HEK293 (cell line): Measurements from ENCODE around the gene CTSA.

Experiments used
- BCL11B ChIP-seq: fragments of 450-650 bp; formaldehyde crosslinking; IDR thresholded peaks from 2 replicates; pipeline ENCODE4 v1.5.1; 2016; ENCODE audit warnings: low read depth, missing biosample characterization, missing genetic modification characterization
- CTCF ChIP-seq: fragments of 450-650 bp; formaldehyde crosslinking; IDR thresholded peaks from 2 replicates; pipeline ENCODE4 v1.5.1; 2016; ENCODE audit warnings: missing biosample characterization, missing genetic modification characterization
- PRDM10 ChIP-seq: fragments of 450-650 bp; formaldehyde crosslinking; IDR thresholded peaks from 2 replicates; pipeline ENCODE4 v1.5.1; 2016; ENCODE audit warnings: missing biosample characterization, missing genetic modification characterization
- REPIN1 ChIP-seq: fragments of 450-650 bp; formaldehyde crosslinking; IDR thresholded peaks from 2 replicates; pipeline ENCODE4 v1.5.1; 2017; ENCODE audit warnings: missing biosample characterization, missing genetic modification characterization, low read depth
- SP7 ChIP-seq: fragments of 450-650 bp; formaldehyde crosslinking; IDR thresholded peaks from 2 replicates; pipeline ENCODE4 v1.5.1; 2016; ENCODE audit warnings: missing biosample characterization, missing genetic modification characterization
- ZBTB26 ChIP-seq: fragments of 450-650 bp; formaldehyde crosslinking; optimal IDR thresholded peaks from 2 replicates; pipeline ENCODE3; 2016; ENCODE audit warnings: missing biosample characterization, mild to moderate bottlenecking, missing genetic modification characterization
- ZFHX2 ChIP-seq: fragments of 450-650 bp; formaldehyde crosslinking; conservative IDR thresholded peaks from 2 replicates; pipeline ENCODE4 v1.5.1; 2016; ENCODE audit warnings: missing biosample characterization, missing genetic modification characterization
- ZNF121 ChIP-seq: fragments of 450-650 bp; formaldehyde crosslinking; IDR thresholded peaks from 2 replicates; pipeline ENCODE4 v1.5.1; 2016; ENCODE audit warnings: missing biosample characterization, missing genetic modification characterization
- ZNF146 ChIP-seq: fragments of 450-650 bp; formaldehyde crosslinking; IDR thresholded peaks from 2 replicates; pipeline ENCODE4 v1.5.1; 2016; ENCODE audit warnings: missing biosample characterization, missing genetic modification characterization
- ZNF19 ChIP-seq: fragments of 450-650 bp; formaldehyde crosslinking; IDR thresholded peaks from 2 replicates; pipeline ENCODE4; 2016; ENCODE audit warnings: missing biosample characterization, missing genetic modification characterization, low read depth
- ZNF274 ChIP-seq, 2 experiments: fragments of 200-500 bp in 1 of 2; fragments of 450-650 bp in 1 of 2; sonication (Bioruptor generic) in 1 of 2; formaldehyde crosslinking in 1 of 2; IDR thresholded peaks; 2 replicates each; pipeline versions ENCODE4 v1.5.1 to v1.6.1; 2014 to 2016; ENCODE audit warnings: borderline replicate concordance in 1 of 2, inconsistent platforms in 1 of 2, low read length in 1 of 2, missing biosample characterization in 1 of 2, missing genetic modification characterization in 1 of 2
- ZNF280D ChIP-seq: fragments of 450-650 bp; formaldehyde crosslinking; IDR thresholded peaks from 2 replicates; pipeline ENCODE4 v1.5.1; 2016; ENCODE audit warnings: missing biosample characterization, missing genetic modification characterization
- ZNF350 ChIP-seq: fragments of 450-650 bp; formaldehyde crosslinking; IDR thresholded peaks from 2 replicates; pipeline ENCODE4 v1.5.0; 2017; ENCODE audit warnings: missing biosample characterization, mild to moderate bottlenecking, missing genetic modification characterization
- ZNF394 ChIP-seq: fragments of 450-650 bp; formaldehyde crosslinking; IDR thresholded peaks from 2 replicates; pipeline ENCODE4 v1.5.1; 2016; ENCODE audit warnings: missing biosample characterization, missing genetic modification characterization, mild to moderate bottlenecking, moderate library complexity, borderline replicate concordance
- ZNF48 ChIP-seq: fragments of 450-650 bp; formaldehyde crosslinking; IDR thresholded peaks from 2 replicates; pipeline ENCODE4 v1.5.1; 2016; ENCODE audit warnings: missing biosample characterization, missing genetic modification characterization
- ZNF529 ChIP-seq: fragments of 450-650 bp; formaldehyde crosslinking; IDR thresholded peaks from 2 replicates; pipeline ENCODE4 v1.5.1; 2017; ENCODE audit warnings: missing genetic modification characterization, missing biosample characterization; ENCODE audit not compliant: insufficient replicate concordance
- ZNF624 ChIP-seq: fragments of 450-650 bp; formaldehyde crosslinking; IDR thresholded peaks from 2 replicates; pipeline ENCODE4 v1.5.1; 2017; ENCODE audit warnings: missing biosample characterization, missing genetic modification characterization
- ZNF747 ChIP-seq: fragments of 450-650 bp; formaldehyde crosslinking; IDR thresholded peaks from 2 replicates; pipeline ENCODE4 v1.5.1; 2016; ENCODE audit warnings: missing biosample characterization, missing genetic modification characterization
- ZNF76 ChIP-seq: fragments of 450-650 bp; formaldehyde crosslinking; IDR thresholded peaks from 2 replicates; pipeline ENCODE4; 2016; ENCODE audit warnings: low read depth, missing biosample characterization, missing genetic modification characterization, borderline replicate concordance
- ZNF792 ChIP-seq: fragments of 450-650 bp; formaldehyde crosslinking; IDR thresholded peaks from 2 replicates; pipeline ENCODE4 v1.5.1; 2016; ENCODE audit warnings: missing biosample characterization, missing genetic modification characterization
- TF ChIP-seq, protein P1 (sequence below): fragments of 450-650 bp; formaldehyde crosslinking; IDR thresholded peaks from 2 replicates; pipeline ENCODE4 v1.5.1; 2016; ENCODE audit warnings: missing biosample characterization, missing genetic modification characterization, low read depth
- TF ChIP-seq, protein P2 (sequence below): fragments of 450-650 bp; formaldehyde crosslinking; IDR thresholded peaks from 2 replicates; pipeline ENCODE4 v1.5.1; 2016; ENCODE audit warnings: missing biosample characterization, missing genetic modification characterization
- TF ChIP-seq, protein P3 (sequence below): fragments of 450-650 bp; formaldehyde crosslinking; IDR thresholded peaks from 2 replicates; pipeline ENCODE4; 2016; ENCODE audit warnings: missing biosample characterization, missing genetic modification characterization
- TF ChIP-seq, protein P4 (sequence below): fragments of 450-650 bp; formaldehyde crosslinking; IDR thresholded peaks from 2 replicates; pipeline ENCODE4 v1.5.1; 2016; ENCODE audit warnings: missing biosample characterization, missing genetic modification characterization

CTSA gene

GRCh38 chr20:45935416-45936046, 44.4 kb downstream of the CTSA start (continued):
- no peak for TF ChIP-seq BCL11B
- no peak for TF ChIP-seq ZNF792 (tag by site-specific recombination)
- TF ChIP-seq ZNF280D (tag by site-specific recombination) = no peak
- TF ChIP-seq ZNF624 (tag by site-specific recombination) = no peak
- TF ChIP-seq ZNF121 (tag by site-specific recombination) = no peak
- TF ChIP-seq, protein P1, sequence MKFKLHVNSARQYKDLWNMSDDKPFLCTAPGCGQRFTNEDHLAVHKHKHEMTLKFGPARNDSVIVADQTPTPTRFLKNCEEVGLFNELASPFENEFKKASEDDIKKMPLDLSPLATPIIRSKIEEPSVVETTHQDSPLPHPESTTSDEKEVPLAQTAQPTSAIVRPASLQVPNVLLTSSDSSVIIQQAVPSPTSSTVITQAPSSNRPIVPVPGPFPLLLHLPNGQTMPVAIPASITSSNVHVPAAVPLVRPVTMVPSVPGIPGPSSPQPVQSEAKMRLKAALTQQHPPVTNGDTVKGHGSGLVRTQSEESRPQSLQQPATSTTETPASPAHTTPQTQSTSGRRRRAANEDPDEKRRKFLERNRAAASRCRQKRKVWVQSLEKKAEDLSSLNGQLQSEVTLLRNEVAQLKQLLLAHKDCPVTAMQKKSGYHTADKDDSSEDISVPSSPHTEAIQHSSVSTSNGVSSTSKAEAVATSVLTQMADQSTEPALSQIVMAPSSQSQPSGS (tag by site-specific recombination) = no peak
- TF ChIP-seq ZNF76 (tag by site-specific recombination) = no peak
- no peak for TF ChIP-seq ZNF274 (IDR thresholded peaks at IDR 0.05; ENCODE audit: low read length)
- TF ChIP-seq ZNF274 (tag by site-specific recombination; IDR thresholded peaks at IDR 0.05; ENCODE audit: borderline replicate concordance) = no peak
- TF ChIP-seq ZNF529 = no peak
- peak; percentile 60 for TF ChIP-seq PRDM10 (tag by site-specific recombination)
- no peak for TF ChIP-seq CTCF (tag by site-specific recombination)
- TF ChIP-seq, protein P2, sequence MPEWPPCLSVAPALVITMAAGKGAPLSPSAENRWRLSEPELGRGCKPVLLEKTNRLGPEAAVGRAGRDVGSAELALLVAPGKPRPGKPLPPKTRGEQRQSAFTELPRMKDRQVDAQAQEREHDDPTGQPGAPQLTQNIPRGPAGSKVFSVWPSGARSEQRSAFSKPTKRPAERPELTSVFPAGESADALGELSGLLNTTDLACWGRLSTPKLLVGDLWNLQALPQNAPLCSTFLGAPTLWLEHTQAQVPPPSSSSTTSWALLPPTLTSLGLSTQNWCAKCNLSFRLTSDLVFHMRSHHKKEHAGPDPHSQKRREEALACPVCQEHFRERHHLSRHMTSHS (tag by site-specific recombination) = no peak
- peak; percentile 12; the same call in 1 of the 2 replicates for TF ChIP-seq SP7 (tag by site-specific recombination)
- TF ChIP-seq ZFHX2 (tag by site-specific recombination) = no peak
- TF ChIP-seq ZNF394 (tag by site-specific recombination) = no peak
- TF ChIP-seq ZNF350 (tag by site-specific recombination) = no peak
- TF ChIP-seq, protein P3, sequence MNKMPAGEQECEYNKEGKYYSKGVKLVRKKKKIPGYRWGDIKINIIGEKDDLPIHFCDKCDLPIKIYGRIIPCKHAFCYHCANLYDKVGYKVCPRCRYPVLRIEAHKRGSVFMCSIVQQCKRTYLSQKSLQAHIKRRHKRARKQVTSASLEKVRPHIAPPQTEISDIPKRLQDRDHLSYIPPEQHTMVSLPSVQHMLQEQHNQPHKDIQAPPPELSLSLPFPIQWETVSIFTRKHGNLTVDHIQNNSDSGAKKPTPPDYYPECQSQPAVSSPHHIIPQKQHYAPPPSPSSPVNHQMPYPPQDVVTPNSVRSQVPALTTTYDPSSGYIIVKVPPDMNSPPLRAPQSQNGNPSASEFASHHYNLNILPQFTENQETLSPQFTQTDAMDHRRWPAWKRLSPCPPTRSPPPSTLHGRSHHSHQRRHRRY (tag by site-specific recombination) = no peak
- no peak for TF ChIP-seq ZNF48 (tag by site-specific recombination)
- TF ChIP-seq ZNF747 = no peak
- no peak for TF ChIP-seq REPIN1
- no peak for TF ChIP-seq ZNF19 (tag by site-specific recombination)
- no peak for TF ChIP-seq ZBTB26 (tag by site-specific recombination)
- TF ChIP-seq, protein P4, sequence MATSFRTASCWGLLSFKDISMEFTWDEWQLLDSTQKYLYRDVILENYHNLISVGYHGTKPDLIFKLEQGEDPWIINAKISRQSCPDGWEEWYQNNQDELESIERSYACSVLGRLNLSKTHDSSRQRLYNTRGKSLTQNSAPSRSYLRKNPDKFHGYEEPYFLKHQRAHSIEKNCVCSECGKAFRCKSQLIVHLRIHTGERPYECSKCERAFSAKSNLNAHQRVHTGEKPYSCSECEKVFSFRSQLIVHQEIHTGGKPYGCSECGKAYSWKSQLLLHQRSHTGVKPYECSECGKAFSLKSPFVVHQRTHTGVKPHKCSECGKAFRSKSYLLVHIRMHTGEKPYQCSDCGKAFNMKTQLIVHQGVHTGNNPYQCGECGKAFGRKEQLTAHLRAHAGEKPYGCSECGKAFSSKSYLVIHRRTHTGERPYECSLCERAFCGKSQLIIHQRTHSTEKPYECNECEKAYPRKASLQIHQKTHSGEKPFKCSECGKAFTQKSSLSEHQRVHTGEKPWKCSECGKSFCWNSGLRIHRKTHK = no peak
- no peak for TF ChIP-seq ZNF146 (tag by site-specific recombination)
